GM12801 (cell line): ENCODE data around the gene SSBP3.

Experiments used
- TF ChIP-seq, protein P1 (sequence below): IDR thresholded peaks from one replicate; pipeline ENCODE4 v1.5.1; 2011; ENCODE audit warnings: control low read depth; ENCODE audit not compliant: insufficient read length; ENCODE audit errors: extremely low read depth

SSBP3 gene

DNA sequence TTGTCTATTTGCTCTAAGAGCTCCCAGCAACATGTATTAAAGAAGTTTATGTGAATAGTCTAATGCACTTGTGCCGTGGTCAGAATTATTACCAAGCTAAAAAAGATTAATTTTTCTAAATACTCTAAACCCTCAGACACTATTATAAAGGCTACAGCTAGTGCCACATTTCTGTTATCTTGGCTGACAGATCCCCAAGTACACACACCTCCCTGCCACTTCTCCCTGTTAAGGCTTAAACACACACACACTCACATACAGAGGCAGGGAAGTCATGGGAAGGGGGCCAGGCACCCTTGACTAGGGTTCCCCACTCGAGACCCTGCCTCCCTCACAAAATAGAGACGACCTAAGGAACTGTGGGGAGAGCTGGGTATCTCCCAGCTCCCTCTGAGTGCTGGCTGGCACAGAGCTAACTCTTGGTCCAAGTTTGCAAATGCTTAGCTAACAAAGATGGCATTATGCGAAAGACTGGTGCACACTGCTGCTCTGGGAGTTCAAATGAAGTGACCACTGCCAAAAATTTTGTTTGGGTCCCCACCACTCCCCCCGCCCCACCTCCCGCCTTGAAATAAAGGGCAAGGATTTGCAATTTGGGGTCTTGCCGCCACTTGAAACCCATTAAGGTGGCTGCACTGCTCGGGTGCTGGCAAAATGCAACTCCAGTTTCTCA is 9.8 kb downstream of the SSBP3 start:
- TF ChIP-seq, protein P1, sequence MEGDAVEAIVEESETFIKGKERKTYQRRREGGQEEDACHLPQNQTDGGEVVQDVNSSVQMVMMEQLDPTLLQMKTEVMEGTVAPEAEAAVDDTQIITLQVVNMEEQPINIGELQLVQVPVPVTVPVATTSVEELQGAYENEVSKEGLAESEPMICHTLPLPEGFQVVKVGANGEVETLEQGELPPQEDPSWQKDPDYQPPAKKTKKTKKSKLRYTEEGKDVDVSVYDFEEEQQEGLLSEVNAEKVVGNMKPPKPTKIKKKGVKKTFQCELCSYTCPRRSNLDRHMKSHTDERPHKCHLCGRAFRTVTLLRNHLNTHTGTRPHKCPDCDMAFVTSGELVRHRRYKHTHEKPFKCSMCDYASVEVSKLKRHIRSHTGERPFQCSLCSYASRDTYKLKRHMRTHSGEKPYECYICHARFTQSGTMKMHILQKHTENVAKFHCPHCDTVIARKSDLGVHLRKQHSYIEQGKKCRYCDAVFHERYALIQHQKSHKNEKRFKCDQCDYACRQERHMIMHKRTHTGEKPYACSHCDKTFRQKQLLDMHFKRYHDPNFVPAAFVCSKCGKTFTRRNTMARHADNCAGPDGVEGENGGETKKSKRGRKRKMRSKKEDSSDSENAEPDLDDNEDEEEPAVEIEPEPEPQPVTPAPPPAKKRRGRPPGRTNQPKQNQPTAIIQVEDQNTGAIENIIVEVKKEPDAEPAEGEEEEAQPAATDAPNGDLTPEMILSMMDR, result no peak

DNA sequence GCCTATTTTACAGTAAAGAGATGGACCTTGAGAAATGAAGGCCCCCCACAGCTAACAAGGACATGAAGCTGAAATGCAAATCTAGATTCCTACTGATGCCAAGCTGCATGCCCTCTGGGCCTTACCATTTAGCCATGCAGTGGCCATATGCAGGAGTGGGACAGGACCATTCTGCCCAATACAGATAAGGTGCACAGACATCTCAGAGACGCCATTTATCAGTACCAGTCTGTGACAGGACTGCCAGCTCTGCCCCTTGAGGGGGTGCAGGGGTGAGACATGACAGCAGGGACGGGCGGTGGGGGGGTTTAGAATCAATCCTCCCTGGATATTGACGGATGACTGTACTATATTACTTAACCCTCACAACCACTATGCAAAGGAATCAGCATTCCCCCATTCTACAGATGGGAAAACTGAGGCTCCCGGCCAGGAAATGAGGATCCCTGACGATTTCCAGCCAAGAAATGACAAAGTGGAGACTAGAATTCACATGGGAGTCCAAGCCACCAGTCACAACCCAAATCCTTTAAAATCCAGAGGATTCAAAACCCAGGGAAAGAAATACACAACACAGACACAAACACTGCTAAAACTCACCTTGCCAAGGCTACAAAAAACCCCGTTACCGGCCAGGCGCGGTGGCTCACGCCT is 10.8 kb downstream of the SSBP3 start:
- TF ChIP-seq, protein P1, result no peak

DNA sequence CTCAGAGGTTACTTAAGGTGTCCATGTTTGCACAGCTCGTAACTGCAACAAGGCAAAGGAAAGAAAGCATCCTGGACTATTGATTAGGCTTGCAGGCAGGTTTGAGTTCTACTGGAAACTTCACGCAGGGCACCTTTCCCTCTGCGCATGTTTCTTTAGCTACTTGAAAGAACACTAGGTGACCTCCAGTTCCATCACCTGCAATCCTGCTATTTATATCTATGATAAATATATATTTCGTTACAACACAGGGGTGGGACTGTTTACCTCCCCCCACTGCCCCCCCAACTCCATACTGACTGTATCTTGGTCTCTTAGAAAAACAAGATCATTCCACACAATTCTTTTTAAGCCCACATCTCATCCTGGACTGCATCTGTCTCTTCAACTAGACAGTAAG is 12.1 kb downstream of the SSBP3 start:
- TF ChIP-seq, protein P1, result no peak

DNA sequence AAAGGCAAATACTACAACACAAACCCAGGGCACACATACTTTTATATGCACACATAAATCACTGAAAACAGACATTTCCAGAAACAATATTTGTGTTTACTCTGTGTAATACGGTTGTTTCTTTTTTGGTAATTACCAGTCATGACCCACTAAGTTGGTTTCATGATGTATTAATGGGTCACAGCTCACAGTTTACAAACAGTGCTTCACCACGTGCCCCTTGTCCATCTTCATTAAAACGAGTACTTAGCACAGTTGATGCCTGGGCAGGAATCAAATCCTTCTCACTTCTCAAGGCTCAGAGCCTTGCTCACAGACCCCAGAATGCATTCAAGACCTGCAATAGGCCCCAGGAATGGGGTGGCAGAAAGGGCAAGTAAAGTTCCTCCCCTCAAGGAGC is 13.8 kb downstream of the SSBP3 start:
- TF ChIP-seq, protein P1, result no peak

DNA sequence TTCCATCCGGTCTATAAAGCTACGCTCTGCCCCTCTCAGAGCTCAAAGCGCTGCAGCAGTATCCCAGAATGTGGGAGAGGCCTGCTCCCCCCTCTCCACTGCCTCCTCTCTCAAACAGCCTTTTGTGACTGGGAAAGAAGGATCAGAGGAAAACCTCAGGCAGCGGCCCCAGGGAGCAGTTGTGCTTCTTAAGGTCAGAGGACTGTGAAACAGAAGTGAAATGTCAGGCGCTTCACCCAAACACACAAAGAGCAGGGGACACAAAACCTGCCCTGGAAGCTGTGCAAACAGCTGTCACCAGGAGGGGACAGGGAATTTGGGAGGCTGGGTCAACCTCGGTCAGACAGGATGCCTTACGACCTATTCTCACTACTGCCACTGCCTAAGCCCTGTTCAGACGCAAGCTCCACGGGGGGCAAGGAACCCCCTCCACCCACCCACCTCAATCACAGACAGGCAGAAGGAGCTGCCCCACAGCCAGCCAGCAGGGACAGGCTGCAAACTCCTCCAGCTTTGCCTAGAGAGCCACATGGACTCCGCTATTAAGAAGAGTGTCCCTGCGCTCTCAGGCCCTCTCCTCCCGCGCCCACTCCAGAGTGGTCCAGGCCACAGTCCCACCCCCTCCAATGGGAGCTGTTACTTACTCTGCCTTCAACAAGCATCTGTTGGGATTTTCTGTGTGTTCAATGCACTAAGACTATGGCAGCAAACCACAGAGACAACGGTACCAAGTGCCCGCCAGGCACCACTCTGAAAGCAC is 14.6 kb downstream of the SSBP3 start:
- TF ChIP-seq, protein P1, result no peak

DNA sequence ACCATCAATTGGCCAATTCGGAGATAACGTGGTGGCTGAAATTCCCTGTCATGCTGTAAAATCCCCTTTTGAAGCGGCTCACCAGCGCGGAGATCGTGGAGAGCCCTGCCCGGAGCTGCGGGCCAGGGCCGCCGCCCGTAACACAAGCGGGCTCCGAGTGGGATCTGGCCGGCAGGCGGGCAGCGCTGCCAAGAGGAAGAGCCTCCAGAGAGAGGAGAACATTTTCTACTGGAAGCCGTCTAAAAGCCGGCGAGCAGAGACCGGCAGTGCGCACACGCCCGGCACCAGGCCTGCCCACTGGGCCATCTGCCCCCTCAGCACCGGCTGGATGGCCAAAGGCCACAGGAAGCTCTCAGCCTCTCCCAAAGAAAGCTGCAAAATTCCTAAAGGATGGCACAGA is 15.5 kb downstream of the SSBP3 start:
- TF ChIP-seq, protein P1, result no peak

DNA sequence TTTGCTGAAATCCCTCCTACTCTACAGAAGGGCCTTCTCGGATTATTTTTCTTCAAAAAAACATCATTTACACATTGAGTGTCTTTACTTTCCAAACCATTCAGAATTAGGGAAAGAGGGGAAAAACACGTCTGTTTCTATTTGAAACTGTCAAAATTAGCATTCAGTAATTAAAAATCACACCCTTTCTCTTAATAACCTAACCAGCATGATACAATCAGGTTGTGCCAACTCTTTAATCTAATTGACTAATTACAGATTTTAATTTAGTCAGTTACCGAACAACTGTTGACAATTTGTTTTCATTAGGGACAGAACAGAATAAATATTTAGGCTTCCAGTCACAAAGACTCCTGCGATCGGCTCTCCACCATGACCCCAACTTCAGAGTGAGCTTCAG is 18.8 kb downstream of the SSBP3 start:
- TF ChIP-seq, protein P1, result no peak
